ENCODE measurements around the gene C16orf82.
"Not testable (repeated sequence)": the region's sequence is repeated elsewhere in the genome, so short reads cannot be mapped to it uniquely, and the experiment has no call there.

The C16orf82 gene

DNA sequence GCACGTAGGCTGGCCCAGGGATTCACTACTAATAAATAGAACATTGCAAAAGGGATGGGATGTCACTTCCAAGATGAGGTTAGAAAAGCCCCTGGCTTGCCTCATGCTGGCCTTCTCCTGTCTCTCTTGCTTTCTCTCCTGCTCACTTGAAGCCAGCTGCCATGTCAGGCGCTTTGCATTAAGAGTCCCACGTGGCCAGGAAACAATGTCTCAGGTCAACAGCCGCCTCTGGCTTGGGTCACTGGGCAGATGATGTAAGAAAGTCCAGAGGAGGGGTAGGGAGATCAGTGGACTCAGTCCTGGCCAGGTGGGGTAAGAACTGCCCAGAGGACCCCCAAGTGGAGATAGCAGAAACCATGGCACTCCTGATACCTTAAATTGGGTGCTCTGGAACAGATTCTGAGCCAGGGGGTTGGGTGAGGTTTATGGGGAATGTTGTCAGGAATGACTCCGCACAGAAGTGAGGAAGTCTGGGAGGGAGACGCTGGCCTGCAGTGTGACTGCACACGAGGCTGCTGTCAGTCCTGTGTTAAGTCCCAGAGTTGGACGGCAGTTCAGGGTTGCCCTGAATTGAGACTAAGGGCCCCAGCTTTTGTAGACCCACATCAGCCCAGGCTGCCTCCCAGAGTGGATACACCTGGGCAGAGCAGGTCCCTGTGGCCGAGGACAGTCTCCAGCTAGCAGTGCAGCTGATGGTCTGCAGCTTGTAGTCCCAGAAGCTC is 17.7 kb downstream of the C16orf82 start:
- H3K27me3 ChIP-seq (ENCODE audit: low read length): no peaks in the 10 kb centered on the region
- H4K20me1 ChIP-seq (ENCODE audit: low read depth, low read length): no peaks in the 10 kb centered on the region
- H3K27ac ChIP-seq (ENCODE audit: low read depth, low read length): no peak overlapping the region
- H3K36me3 ChIP-seq (ENCODE audit: low read length): no peaks in the 10 kb centered on the region
- H3K4me2 ChIP-seq (ENCODE audit: low read depth, low read length, poor library complexity, severe bottlenecking): no peak overlapping the region
- no peaks in the 10 kb centered on the region for H3K9me2 ChIP-seq (replicated peaks; ENCODE audit: insufficient read depth, low read length)
- no peak overlapping the region for H3K9ac ChIP-seq (ENCODE audit: low read length)
- H3K4me3 ChIP-seq (ENCODE audit: insufficient read depth, low read length, poor library complexity, severe bottlenecking): no peak overlapping the region
- H3F3A ChIP-seq (ENCODE audit: insufficient read depth): no peaks in the 10 kb centered on the region
- TF ChIP-seq, protein P1, sequence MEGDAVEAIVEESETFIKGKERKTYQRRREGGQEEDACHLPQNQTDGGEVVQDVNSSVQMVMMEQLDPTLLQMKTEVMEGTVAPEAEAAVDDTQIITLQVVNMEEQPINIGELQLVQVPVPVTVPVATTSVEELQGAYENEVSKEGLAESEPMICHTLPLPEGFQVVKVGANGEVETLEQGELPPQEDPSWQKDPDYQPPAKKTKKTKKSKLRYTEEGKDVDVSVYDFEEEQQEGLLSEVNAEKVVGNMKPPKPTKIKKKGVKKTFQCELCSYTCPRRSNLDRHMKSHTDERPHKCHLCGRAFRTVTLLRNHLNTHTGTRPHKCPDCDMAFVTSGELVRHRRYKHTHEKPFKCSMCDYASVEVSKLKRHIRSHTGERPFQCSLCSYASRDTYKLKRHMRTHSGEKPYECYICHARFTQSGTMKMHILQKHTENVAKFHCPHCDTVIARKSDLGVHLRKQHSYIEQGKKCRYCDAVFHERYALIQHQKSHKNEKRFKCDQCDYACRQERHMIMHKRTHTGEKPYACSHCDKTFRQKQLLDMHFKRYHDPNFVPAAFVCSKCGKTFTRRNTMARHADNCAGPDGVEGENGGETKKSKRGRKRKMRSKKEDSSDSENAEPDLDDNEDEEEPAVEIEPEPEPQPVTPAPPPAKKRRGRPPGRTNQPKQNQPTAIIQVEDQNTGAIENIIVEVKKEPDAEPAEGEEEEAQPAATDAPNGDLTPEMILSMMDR (IDR thresholded peaks at IDR 0.05; ENCODE audit: insufficient read depth, low read length, poor library complexity, severe bottlenecking): no peak
- no peak for TF ChIP-seq EZH2phosphoT487 (conservative IDR thresholded peaks at IDR 0.05; ENCODE audit: low read length)
- H3K9me3 ChIP-seq (ENCODE audit: insufficient read depth, low read length): no peaks in the 10 kb centered on the region
- H2AFZ ChIP-seq (ENCODE audit: low read depth, low read length, severe bottlenecking): no peak overlapping the region
- no peaks in the 10 kb centered on the region for H3K79me2 ChIP-seq (ENCODE audit: insufficient read depth, low read length)

- TF ChIP-seq EZH2phosphoT487 (conservative IDR thresholded peaks at IDR 0.05; ENCODE audit: low read length): no peak
- TF ChIP-seq, protein P1 (IDR thresholded peaks at IDR 0.05; ENCODE audit: insufficient read depth, low read length, poor library complexity, severe bottlenecking): no peak
- H3K79me2 ChIP-seq (ENCODE audit: insufficient read depth, low read length): no peaks in the 10 kb centered on the region
Observed at GRCh38 chr16:27085182-27085581, 18.5 kb downstream of the C16orf82 start.

DNA sequence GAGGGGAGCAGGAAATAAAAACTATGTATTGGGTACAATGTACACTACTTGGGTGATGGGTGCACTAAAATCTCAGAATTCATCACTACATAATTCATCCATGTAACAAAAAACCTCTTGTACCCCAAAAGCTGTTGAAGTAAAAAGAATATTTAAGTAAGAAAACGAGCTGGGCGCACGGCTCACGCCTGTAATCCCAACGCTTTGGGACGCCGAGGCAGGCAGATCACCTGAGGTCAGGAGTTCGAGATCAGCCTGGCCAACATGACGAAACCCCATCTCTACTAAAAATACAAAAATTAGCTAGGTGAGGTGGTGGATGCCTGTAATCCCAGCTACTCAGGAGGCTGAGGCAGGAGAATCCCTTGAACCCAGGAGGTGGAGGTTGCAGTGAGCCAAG is 19.3 kb downstream of the C16orf82 start:
- not testable (repeated sequence) for H3K9me2 ChIP-seq (replicated peaks; ENCODE audit: insufficient read depth, low read length); H3K4me3 ChIP-seq (ENCODE audit: insufficient read depth, low read length, poor library complexity, severe bottlenecking); H3K36me3 ChIP-seq (ENCODE audit: low read length); H2AFZ ChIP-seq (ENCODE audit: low read depth, low read length, severe bottlenecking); H3K27ac ChIP-seq (ENCODE audit: low read depth, low read length); H3K27me3 ChIP-seq (ENCODE audit: low read length); H3K9me3 ChIP-seq (ENCODE audit: insufficient read depth, low read length); H3F3A ChIP-seq (ENCODE audit: insufficient read depth); H3K4me2 ChIP-seq (ENCODE audit: low read depth, low read length, poor library complexity, severe bottlenecking); H3K9ac ChIP-seq (ENCODE audit: low read length); H3K79me2 ChIP-seq (ENCODE audit: insufficient read depth, low read length); H4K20me1 ChIP-seq (ENCODE audit: low read depth, low read length)

More at GRCh38 chr16:27085182-27085581, 18.5 kb downstream of the C16orf82 start:
- H3K27me3 ChIP-seq (ENCODE audit: low read length): no peaks in the 10 kb centered on the region
- H3K9me2 ChIP-seq (replicated peaks; ENCODE audit: insufficient read depth, low read length): no peaks in the 10 kb centered on the region
- H3K36me3 ChIP-seq (ENCODE audit: low read length): no peaks in the 10 kb centered on the region
- H3K27ac ChIP-seq (ENCODE audit: low read depth, low read length): no peak overlapping the region
- H3K9me3 ChIP-seq (ENCODE audit: insufficient read depth, low read length): no peaks in the 10 kb centered on the region
- H2AFZ ChIP-seq (ENCODE audit: low read depth, low read length, severe bottlenecking): no peak overlapping the region
- no peaks in the 10 kb centered on the region for H3F3A ChIP-seq (ENCODE audit: insufficient read depth)
- H3K9ac ChIP-seq (ENCODE audit: low read length): no peak overlapping the region
- H3K4me3 ChIP-seq (ENCODE audit: insufficient read depth, low read length, poor library complexity, severe bottlenecking): no peak overlapping the region
- H4K20me1 ChIP-seq (ENCODE audit: low read depth, low read length): no peaks in the 10 kb centered on the region
- H3K4me2 ChIP-seq (ENCODE audit: low read depth, low read length, poor library complexity, severe bottlenecking): no peak overlapping the region

DNA sequence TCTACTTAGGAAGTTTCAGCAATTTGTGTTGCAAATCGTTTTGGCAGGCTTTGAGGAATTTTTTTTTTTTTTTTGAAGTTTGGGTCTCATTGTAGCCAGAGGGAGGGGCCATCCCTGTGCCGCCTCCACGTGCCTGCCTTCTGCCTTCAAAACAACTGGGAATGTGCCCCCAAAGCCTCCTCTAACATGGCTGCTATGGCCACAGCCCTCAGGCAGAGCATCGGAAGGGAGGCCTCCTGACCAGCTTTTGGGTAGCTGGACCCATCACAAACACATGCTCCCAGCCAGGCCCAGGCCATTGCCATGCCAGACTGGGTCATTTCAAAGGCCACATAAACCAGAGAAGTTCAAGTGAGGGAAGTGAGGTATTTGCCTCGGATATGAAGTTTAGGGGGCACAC is 21.5 kb downstream of the C16orf82 start:
- Histone ChIP-seq H3K4me3 (ENCODE audit: insufficient read depth, low read length, poor library complexity, severe bottlenecking) (no peak overlapping the region), H3K27ac (ENCODE audit: low read depth, low read length) (no peak overlapping the region), H3K9me3 (ENCODE audit: insufficient read depth, low read length) (no peaks in the 10 kb centered on the region), H3K9me2 (replicated peaks; ENCODE audit: insufficient read depth, low read length) (no peaks in the 10 kb centered on the region), H3K4me2 (ENCODE audit: low read depth, low read length, poor library complexity, severe bottlenecking) (no peak overlapping the region), H3K79me2 (ENCODE audit: insufficient read depth, low read length) (no peaks in the 10 kb centered on the region), H4K20me1 (ENCODE audit: low read depth, low read length) (no peaks in the 10 kb centered on the region), H3K27me3 (ENCODE audit: low read length) (no peaks in the 10 kb centered on the region), H3K9ac (ENCODE audit: low read length) (no peak overlapping the region), H3K36me3 (ENCODE audit: low read length) (no peaks in the 10 kb centered on the region), H3F3A (ENCODE audit: insufficient read depth) (no peaks in the 10 kb centered on the region), H2AFZ (ENCODE audit: low read depth, low read length, severe bottlenecking) (no peak overlapping the region)
- TF ChIP-seq, protein P1 (IDR thresholded peaks at IDR 0.05; ENCODE audit: insufficient read depth, low read length, poor library complexity, severe bottlenecking): no peak
- no peak for TF ChIP-seq EZH2phosphoT487 (conservative IDR thresholded peaks at IDR 0.05; ENCODE audit: low read length)
